OCI-LY3 (cell line): ENCODE measurements around the gene MYO16.

ENCODE experiments used
- H2AFZ ChIP-seq: fragments of 200-600, 300-600 bp; shearing (Covaris generic); 2 replicates; pipeline ENCODE4 v1.6.0; 2014; ENCODE audit warnings: antibody characterized with exemption, low read depth, low read length
- H3K27ac ChIP-seq: fragments of 200-600, 300-600 bp; sonication (generic); 2 replicates; pipeline ENCODE4 v1.5.1; 2014; ENCODE audit warnings: mild to moderate bottlenecking, low read length, moderate library complexity, mixed read lengths
- H3K27me3 ChIP-seq: fragments of 200-600, 300-600 bp; sonication (generic); 2 replicates; pipeline ENCODE4 v1.6.1; 2014; ENCODE audit warnings: low read depth, low read length, mixed read lengths
- H3K36me3 ChIP-seq: fragments of 200-600, 300-600 bp; sonication (generic); replicated peaks from 2 replicates; pipeline ENCODE3; 2014; ENCODE audit warnings: low read depth, low read length, mixed read lengths
- H3K4me1 ChIP-seq: fragments of 300-600, 200-600 bp; sonication (generic); 2 replicates; pipeline ENCODE4 v1.6.1; 2014; ENCODE audit warnings: low read length, mixed read lengths
- H3K4me2 ChIP-seq: fragments of 200-600, 300-600 bp; sonication (generic); 2 replicates; pipeline ENCODE4 v1.6.1; 2014; ENCODE audit warnings: low read length, mixed read lengths
- H3K4me3 ChIP-seq: fragments of 300-600, 200-600 bp; sonication (generic); 2 replicates; pipeline ENCODE4 v1.5.1; 2014; ENCODE audit warnings: antibody characterized with exemption, mild to moderate bottlenecking, low read length, moderate library complexity
- H3K79me2 ChIP-seq: fragments of 300-600, 200-600 bp; shearing (Covaris generic); 2 replicates; pipeline ENCODE4 v1.6.1; 2014; ENCODE audit warnings: mild to moderate bottlenecking, low read length, mixed read lengths
- H3K9ac ChIP-seq: fragments of 300-600, 200-600 bp; shearing (Covaris generic); 2 replicates; pipeline ENCODE4 v1.6.0; 2014; ENCODE audit warnings: mild to moderate bottlenecking, low read length, moderate library complexity
- H3K9me3 ChIP-seq: fragments of 200-600, 300-600 bp; shearing (Covaris generic); 2 replicates; pipeline ENCODE4 v1.6.1; 2014; ENCODE audit warnings: low read length, mixed read lengths; ENCODE audit not compliant: insufficient read depth
- H4K20me1 ChIP-seq: fragments of 200-600, 300-600 bp; sonication (generic); 2 replicates; pipeline ENCODE4 v1.6.1; 2016; ENCODE audit warnings: low read length, mixed read lengths; ENCODE audit not compliant: insufficient read depth
- EZH2phosphoT487 ChIP-seq: fragments of 200-600 bp; shearing (Covaris generic); IDR thresholded peaks from 2 replicates; pipeline ENCODE4 v1.6.1; 2018; ENCODE audit warnings: antibody characterized with exemption, mixed run types, low read depth
- TF ChIP-seq, protein P1 (sequence below): fragments of 200-600, 300-600 bp; sonication (generic); IDR thresholded peaks from 2 replicates; pipeline ENCODE4 v1.5.1; 2014; ENCODE audit warnings: antibody characterized with exemption, low read length, low read depth

MYO16 gene

GRCh38 chr13:109146393-109146792 lies 517.0 kb downstream of the MYO16 start:
- Histone ChIP-seq H3K4me1 (peaks cover 9% of the 10 kb centered on the region), H3K36me3 (no peaks in the 10 kb centered on the region), H4K20me1 (no peaks in the 10 kb centered on the region), H3K27me3 (peaks cover 51% of the 10 kb centered on the region), H2AFZ (no peak overlapping the region), H3K4me2 (no peak overlapping the region), H3K27ac (no peak overlapping the region), H3K9ac (no peak overlapping the region), H3K79me2 (no peaks in the 10 kb centered on the region), H3K4me3 (no peak overlapping the region), H3K9me3 (no peaks in the 10 kb centered on the region)
- TF ChIP-seq, protein P1, sequence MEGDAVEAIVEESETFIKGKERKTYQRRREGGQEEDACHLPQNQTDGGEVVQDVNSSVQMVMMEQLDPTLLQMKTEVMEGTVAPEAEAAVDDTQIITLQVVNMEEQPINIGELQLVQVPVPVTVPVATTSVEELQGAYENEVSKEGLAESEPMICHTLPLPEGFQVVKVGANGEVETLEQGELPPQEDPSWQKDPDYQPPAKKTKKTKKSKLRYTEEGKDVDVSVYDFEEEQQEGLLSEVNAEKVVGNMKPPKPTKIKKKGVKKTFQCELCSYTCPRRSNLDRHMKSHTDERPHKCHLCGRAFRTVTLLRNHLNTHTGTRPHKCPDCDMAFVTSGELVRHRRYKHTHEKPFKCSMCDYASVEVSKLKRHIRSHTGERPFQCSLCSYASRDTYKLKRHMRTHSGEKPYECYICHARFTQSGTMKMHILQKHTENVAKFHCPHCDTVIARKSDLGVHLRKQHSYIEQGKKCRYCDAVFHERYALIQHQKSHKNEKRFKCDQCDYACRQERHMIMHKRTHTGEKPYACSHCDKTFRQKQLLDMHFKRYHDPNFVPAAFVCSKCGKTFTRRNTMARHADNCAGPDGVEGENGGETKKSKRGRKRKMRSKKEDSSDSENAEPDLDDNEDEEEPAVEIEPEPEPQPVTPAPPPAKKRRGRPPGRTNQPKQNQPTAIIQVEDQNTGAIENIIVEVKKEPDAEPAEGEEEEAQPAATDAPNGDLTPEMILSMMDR: no peak
- no peak for TF ChIP-seq EZH2phosphoT487

DNA sequence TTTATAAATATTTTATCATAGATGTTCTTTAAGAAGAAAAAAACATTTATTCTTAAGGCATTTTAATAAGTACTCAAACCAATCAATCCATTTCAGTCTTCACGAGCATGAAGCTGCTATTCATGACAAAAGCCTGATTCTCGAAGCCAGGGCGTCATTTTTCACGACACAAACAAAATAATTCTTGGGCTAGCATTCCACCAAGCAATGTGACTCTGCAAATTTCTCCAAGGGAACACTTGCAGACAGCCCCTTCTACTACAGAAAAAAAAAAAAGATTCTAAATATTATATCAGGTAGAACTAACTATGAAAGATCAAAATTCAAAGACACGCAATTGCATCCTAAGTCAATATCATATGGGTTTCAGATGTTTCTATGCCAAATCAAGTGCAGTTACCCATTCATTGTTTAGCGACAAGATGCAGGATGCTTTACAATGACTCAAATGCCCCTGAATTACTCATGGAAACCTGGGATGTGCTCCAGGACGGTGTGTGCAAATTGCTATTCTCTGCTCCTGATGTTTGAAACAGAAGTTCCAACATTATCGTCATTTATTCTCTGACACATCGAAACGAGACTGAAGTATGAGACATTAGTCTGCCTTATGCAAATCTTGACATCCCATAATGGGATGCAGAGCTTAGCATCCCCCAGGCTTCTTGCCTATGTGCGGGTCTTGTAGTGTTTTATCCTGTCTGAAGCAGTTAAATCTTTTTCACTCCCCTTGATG lies 517.7 kb downstream of the MYO16 start:
- Histone ChIP-seq H3K4me3 (no peak overlapping the region), H3K27ac (no peak overlapping the region), H3K36me3 (no peaks in the 10 kb centered on the region), H3K9ac (no peak overlapping the region), H3K9me3 (no peaks in the 10 kb centered on the region), H2AFZ (no peak overlapping the region), H3K27me3 (peaks cover 51% of the 10 kb centered on the region), H4K20me1 (no peaks in the 10 kb centered on the region), H3K79me2 (no peaks in the 10 kb centered on the region), H3K4me2 (peak overlapping the region; percentile 42), H3K4me1 (peaks cover 9% of the 10 kb centered on the region)
- TF ChIP-seq EZH2phosphoT487: no peak
- TF ChIP-seq, protein P1: no peak

GRCh38 chr13:109148243-109148642 lies 518.8 kb downstream of the MYO16 start:
- peaks cover 45% of the 10 kb centered on the region for H3K27me3 ChIP-seq
- no peaks in the 10 kb centered on the region for H4K20me1 ChIP-seq
- H3K9me3 ChIP-seq: no peaks in the 10 kb centered on the region
- no peak overlapping the region for H2AFZ ChIP-seq
- H3K79me2 ChIP-seq: no peaks in the 10 kb centered on the region
- H3K36me3 ChIP-seq: no peaks in the 10 kb centered on the region
- H3K4me3 ChIP-seq: no peak overlapping the region
- peaks cover 9% of the 10 kb centered on the region for H3K4me1 ChIP-seq
- no peak overlapping the region for H3K4me2 ChIP-seq
- H3K9ac ChIP-seq: no peak overlapping the region
- no peak overlapping the region for H3K27ac ChIP-seq
- TF ChIP-seq, protein P1: no peak
- TF ChIP-seq EZH2phosphoT487: no peak

DNA sequence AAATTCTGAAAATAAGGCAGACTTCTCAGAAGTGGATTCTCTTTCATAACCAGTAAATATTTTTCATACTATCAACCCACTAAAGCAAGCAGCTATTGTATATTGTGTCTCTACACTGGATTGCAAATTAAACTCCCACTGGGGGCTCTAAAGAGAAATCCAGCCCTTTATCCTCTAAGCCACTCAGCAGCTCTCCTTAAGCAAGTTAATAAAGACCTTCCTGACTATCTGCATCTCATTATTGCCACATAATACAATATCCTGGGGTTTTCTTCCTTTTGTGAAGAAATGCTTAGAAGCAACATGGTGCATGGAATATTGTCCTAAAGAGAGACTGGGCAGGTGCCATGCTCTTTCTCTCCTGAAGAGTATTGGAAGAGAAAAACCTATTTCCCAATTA lies 521.3 kb downstream of the MYO16 start:
- Histone ChIP-seq H2AFZ (no peak overlapping the region), H3K9me3 (no peaks in the 10 kb centered on the region), H3K4me1 (peaks cover 11% of the 10 kb centered on the region), H3K9ac (no peak overlapping the region), H3K36me3 (no peaks in the 10 kb centered on the region), H3K4me3 (no peak overlapping the region), H3K27me3 (peaks cover 41% of the 10 kb centered on the region), H3K4me2 (no peak overlapping the region), H3K79me2 (no peaks in the 10 kb centered on the region), H4K20me1 (no peaks in the 10 kb centered on the region), H3K27ac (no peak overlapping the region)
- no peak for TF ChIP-seq EZH2phosphoT487
- TF ChIP-seq, protein P1: no peak
